ENCODE data around the gene SLC35F6. TPM values are rescaled to one million over a fixed set of nuclear protein-coding genes. Genes with fewer than 3 reads are reported as not detected.

Gene SLC35F6
- total RNA-seq, 5 donors from 2014 or later (not counting 1 experiment from before 2014, with no cell fraction given) = 17.6 to 20.0 (median 18.4) TPM

GRCh38 chr2:26816893-26817292 lies 52.8 kb downstream of the SLC35F6 start:
- no peak for DNase-seq
- H3K27ac Mint-ChIP-seq = no peak overlapping the region
- no peaks in the 10 kb centered on the region for H3K36me3 Mint-ChIP-seq
- WGBS (ENCODE audit: insufficient coverage) = no CpG with 5 or more reads among the region's 3 CpGs
- Histone ChIP-seq H3K36me3 (ENCODE audit: control insufficient read depth in 2 of 2, extremely low read depth in 1 of 2, insufficient read depth in 1 of 2, low read length in 1 of 2) (no peaks in the 10 kb centered on the region), H3K27ac (ENCODE audit: low read length) (no peak overlapping the region), H3K9me3 (no peaks in the 10 kb centered on the region), H3K4me3 (ENCODE audit: control insufficient read depth in 1 of 2, extremely low read depth in 1 of 2, low read length in 1 of 2) (no peak overlapping the region), H3K27me3 (replicated peaks in 1 of 2; ENCODE audit: control insufficient read depth in 2 of 2, extremely low read depth in 1 of 2, insufficient read depth in 2 of 2, low read length in 1 of 2) (peaks cover 0 to 43% of the 10 kb centered on the region in 2 experiments), H3K4me1 (ENCODE audit: control insufficient read depth in 1 of 2, extremely low read depth in 1 of 2, insufficient read depth in 2 of 2, low read length in 2 of 2) (peaks cover 3 to 6% of the 10 kb centered on the region in 2 experiments)
- H3K4me1 Mint-ChIP-seq = peaks cover 2 to 9% (median 7%) of the 10 kb centered on the region in 3 donors
- no peaks in the 10 kb centered on the region for H3K9me3 Mint-ChIP-seq
- no peak overlapping the region for H3K4me3 Mint-ChIP-seq
- ChIA-PET POLR2A (no interaction called here), CTCF (interaction anchor here in 1 of 2 donors (0.7 kb wide), 1 partner anchor 14 kb away, joined by 6 read pairs; no protein-coding TSS in a partner anchor)
- no peak for ATAC-seq (replicated peaks in 1 of 4)
- H3K27me3 Mint-ChIP-seq = peaks cover 14 to 36% of the 10 kb centered on the region in 2 donors

DNA sequence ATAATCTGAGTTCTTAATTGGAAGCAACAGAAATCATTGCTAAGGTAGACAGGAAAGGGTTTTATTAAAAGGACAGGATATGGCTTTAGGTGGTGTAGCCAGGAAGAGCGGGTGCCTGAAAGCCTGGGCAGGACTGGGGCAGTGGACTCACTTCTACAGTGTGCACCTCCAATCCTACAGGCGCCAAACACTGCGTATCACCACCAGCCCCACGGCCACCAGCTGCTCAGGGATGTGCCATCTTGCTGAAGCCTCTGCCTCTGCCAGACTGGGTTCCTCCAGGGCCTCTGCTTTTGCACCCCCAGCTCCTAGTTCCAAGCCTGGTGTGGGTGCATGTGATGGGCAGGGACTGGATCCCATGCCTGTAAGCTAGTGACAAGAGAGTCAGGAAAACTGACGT lies 54.2 kb downstream of the SLC35F6 start:
- CTCF ChIA-PET = no interaction called here
- Mint-ChIP-seq H3K4me1 (peaks cover 0 to 3% (median 0%) of the 10 kb centered on the region in 3 donors), H3K27me3 (peaks cover 14 to 36% of the 10 kb centered on the region in 2 donors), H3K4me3 (no peak overlapping the region), H3K27ac (no peak overlapping the region), H3K36me3 (no peaks in the 10 kb centered on the region), H3K9me3 (no peaks in the 10 kb centered on the region)
- Histone ChIP-seq H3K9me3 (no peaks in the 10 kb centered on the region), H3K4me1 (ENCODE audit: control insufficient read depth in 1 of 2, extremely low read depth in 1 of 2, insufficient read depth in 2 of 2, low read length in 2 of 2) (peaks cover 0 to 3% of the 10 kb centered on the region in 2 experiments), H3K4me3 (ENCODE audit: control insufficient read depth in 1 of 2, extremely low read depth in 1 of 2, low read length in 1 of 2) (no peak overlapping the region), H3K27ac (ENCODE audit: low read length) (no peak overlapping the region), H3K27me3 (replicated peaks in 1 of 2; ENCODE audit: control insufficient read depth in 2 of 2, extremely low read depth in 1 of 2, insufficient read depth in 2 of 2, low read length in 1 of 2) (peaks cover 0 to 36% of the 10 kb centered on the region in 2 experiments), H3K36me3 (ENCODE audit: control insufficient read depth in 2 of 2, extremely low read depth in 1 of 2, insufficient read depth in 1 of 2, low read length in 1 of 2) (no peaks in the 10 kb centered on the region)
- no peak for ATAC-seq (replicated peaks in 1 of 4)
- DNase-seq = no peak
- POLR2A ChIA-PET = no interaction called here
- WGBS (ENCODE audit: insufficient coverage) = no CpG with 5 or more reads among the region's 5 CpGs

GRCh38 chr2:26818972-26819371 lies 54.9 kb downstream of the SLC35F6 start:
- Histone ChIP-seq H3K27ac (ENCODE audit: low read length) (no peak overlapping the region), H3K4me3 (ENCODE audit: control insufficient read depth in 1 of 2, extremely low read depth in 1 of 2, low read length in 1 of 2) (no peak overlapping the region), H3K27me3 (replicated peaks in 1 of 2; ENCODE audit: control insufficient read depth in 2 of 2, extremely low read depth in 1 of 2, insufficient read depth in 2 of 2, low read length in 1 of 2) (peaks cover 0 to 32% of the 10 kb centered on the region in 2 experiments), H3K9me3 (no peaks in the 10 kb centered on the region), H3K4me1 (ENCODE audit: control insufficient read depth in 1 of 2, extremely low read depth in 1 of 2, insufficient read depth in 2 of 2, low read length in 2 of 2) (peaks cover 0 to 3% of the 10 kb centered on the region in 2 experiments), H3K36me3 (ENCODE audit: control insufficient read depth in 2 of 2, extremely low read depth in 1 of 2, insufficient read depth in 1 of 2, low read length in 1 of 2) (no peaks in the 10 kb centered on the region)
- DNase-seq (no peak), ATAC-seq (replicated peaks in 1 of 4) (no peak)
- H3K36me3 Mint-ChIP-seq = no peaks in the 10 kb centered on the region
- no peak overlapping the region for H3K27ac Mint-ChIP-seq
- H3K4me1 Mint-ChIP-seq = peaks cover 0 to 3% (median 0%) of the 10 kb centered on the region in 3 donors
- H3K9me3 Mint-ChIP-seq = no peaks in the 10 kb centered on the region
- ChIA-PET POLR2A (no interaction called here), CTCF (no interaction called here)
- no peak overlapping the region for H3K4me3 Mint-ChIP-seq
- WGBS (ENCODE audit: insufficient coverage) = 73% methylated on average over 5 of the region's 6 CpGs
- H3K27me3 Mint-ChIP-seq = peaks cover 14 to 30% of the 10 kb centered on the region in 2 donors

DNA sequence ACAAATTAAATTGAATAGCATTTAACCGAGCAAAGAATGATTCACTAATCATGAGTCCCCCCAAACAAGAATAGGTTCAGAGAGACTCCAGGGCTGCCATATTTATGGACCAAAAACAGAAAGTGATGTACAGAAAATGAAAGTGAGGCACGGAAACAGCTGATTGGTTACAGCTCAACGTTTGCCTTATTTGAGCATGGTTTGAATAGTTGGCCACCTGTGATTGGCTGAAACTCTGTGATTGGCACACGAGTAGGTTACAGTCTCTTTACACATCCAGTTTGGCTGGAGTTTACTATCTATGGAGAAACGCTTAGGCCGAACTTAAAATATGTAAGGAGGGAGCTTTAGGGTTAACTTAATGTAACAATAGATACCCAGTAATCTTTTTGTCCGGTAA lies 56.8 kb downstream of the SLC35F6 start:
- ChIA-PET POLR2A (no interaction called here), CTCF (no interaction called here)
- Mint-ChIP-seq H3K4me1 (no peaks in the 10 kb centered on the region), H3K36me3 (no peaks in the 10 kb centered on the region), H3K9me3 (no peaks in the 10 kb centered on the region), H3K27me3 (peaks cover 10 to 24% of the 10 kb centered on the region in 2 donors), H3K27ac (no peak overlapping the region), H3K4me3 (no peak overlapping the region)
- H3K4me3 ChIP-seq (ENCODE audit: control insufficient read depth in 1 of 2, extremely low read depth in 1 of 2, low read length in 1 of 2) = no peak overlapping the region
- WGBS (ENCODE audit: insufficient coverage) = 75% methylated on average over 2 of the region's 7 CpGs
- peaks cover 0 to 24% of the 10 kb centered on the region in 2 experiments for H3K27me3 ChIP-seq (replicated peaks in 1 of 2; ENCODE audit: control insufficient read depth in 2 of 2, extremely low read depth in 1 of 2, insufficient read depth in 2 of 2, low read length in 1 of 2)
- no peak overlapping the region for H3K27ac ChIP-seq (ENCODE audit: low read length)
- H3K4me1 ChIP-seq (ENCODE audit: control insufficient read depth in 1 of 2, extremely low read depth in 1 of 2, insufficient read depth in 2 of 2, low read length in 2 of 2) = no peaks in the 10 kb centered on the region
- DNase-seq = no peak
- ATAC-seq (replicated peaks in 1 of 4) = no peak
- no peaks in the 10 kb centered on the region for H3K36me3 ChIP-seq (ENCODE audit: control insufficient read depth in 2 of 2, extremely low read depth in 1 of 2, insufficient read depth in 1 of 2, low read length in 1 of 2)
- H3K9me3 ChIP-seq = no peaks in the 10 kb centered on the region

DNA sequence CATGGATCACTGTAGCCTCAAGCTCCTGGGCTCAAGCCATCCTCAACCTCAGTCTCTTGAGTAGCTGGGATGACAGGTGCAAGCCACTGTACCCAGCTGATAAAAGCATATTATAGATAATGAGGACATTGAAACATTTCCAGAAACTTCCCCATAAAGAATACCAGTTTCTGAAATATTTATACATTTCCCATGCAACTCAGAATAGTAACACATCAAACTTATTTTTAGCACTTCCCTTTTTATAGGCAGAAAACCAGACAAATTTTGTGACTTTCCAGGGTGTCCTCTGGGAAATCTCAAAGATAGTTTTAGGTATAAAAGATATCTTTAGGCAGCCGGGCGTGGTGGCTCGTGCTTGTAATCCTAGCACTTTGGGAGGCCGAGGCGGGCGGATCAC lies 58.8 kb downstream of the SLC35F6 start:
- H3K9me3 ChIP-seq = no peaks in the 10 kb centered on the region
- no peak overlapping the region for H3K4me3 ChIP-seq (ENCODE audit: control insufficient read depth in 1 of 2, extremely low read depth in 1 of 2, low read length in 1 of 2)
- no peak for ATAC-seq (replicated peaks in 1 of 4)
- DNase-seq = no peak
- peaks cover 0 to 16% of the 10 kb centered on the region in 2 experiments for H3K27me3 ChIP-seq (replicated peaks in 1 of 2; ENCODE audit: control insufficient read depth in 2 of 2, extremely low read depth in 1 of 2, insufficient read depth in 2 of 2, low read length in 1 of 2)
- H3K36me3 Mint-ChIP-seq = no peaks in the 10 kb centered on the region
- no peak overlapping the region for H3K4me3 Mint-ChIP-seq
- 76% methylated on average over 3 of the region's 6 CpGs for WGBS (ENCODE audit: insufficient coverage)
- no peaks in the 10 kb centered on the region for H3K36me3 ChIP-seq (ENCODE audit: control insufficient read depth in 2 of 2, extremely low read depth in 1 of 2, insufficient read depth in 1 of 2, low read length in 1 of 2)
- H3K27ac Mint-ChIP-seq = no peak overlapping the region
- no peak overlapping the region for H3K27ac ChIP-seq (ENCODE audit: low read length)
- H3K27me3 Mint-ChIP-seq = peaks cover 4 to 14% of the 10 kb centered on the region in 2 donors
- POLR2A ChIA-PET = no interaction called here
- H3K4me1 Mint-ChIP-seq = no peaks in the 10 kb centered on the region
- no peaks in the 10 kb centered on the region for H3K4me1 ChIP-seq (ENCODE audit: control insufficient read depth in 1 of 2, extremely low read depth in 1 of 2, insufficient read depth in 2 of 2, low read length in 2 of 2)
- CTCF ChIA-PET = no interaction called here
- H3K9me3 Mint-ChIP-seq = no peaks in the 10 kb centered on the region

Other genes with a start within 250 kb of the SLC35F6 start
- not detected for gene CIB4, start 122.9 kb upstream of the SLC35F6 start, total RNA-seq
- gene KCNK3, start 71.6 kb upstream of the SLC35F6 start, total RNA-seq = under 1 TPM in 3 of 5 donors, not detected in 2; 0.23 to 0.35 (median 0.26) TPM
- gene CENPA, start 21.8 kb downstream of the SLC35F6 start, total RNA-seq = 1 to 10 TPM in 2 of 5 donors, under 1 TPM in 3; 0.30 to 1.9 (median 0.76) TPM
- not detected for gene DPYSL5, start 83.8 kb downstream of the SLC35F6 start, total RNA-seq
- gene MAPRE3, start 206.4 kb downstream of the SLC35F6 start, total RNA-seq = 1 to 10 TPM; 4.0 to 5.1 (median 4.7) TPM